ENCODE results near the gene PPP1R3E. TPM values are rescaled to one million over a fixed set of nuclear protein-coding genes. Genes with fewer than 3 reads are reported as not detected.

The PPP1R3E gene, protein sequence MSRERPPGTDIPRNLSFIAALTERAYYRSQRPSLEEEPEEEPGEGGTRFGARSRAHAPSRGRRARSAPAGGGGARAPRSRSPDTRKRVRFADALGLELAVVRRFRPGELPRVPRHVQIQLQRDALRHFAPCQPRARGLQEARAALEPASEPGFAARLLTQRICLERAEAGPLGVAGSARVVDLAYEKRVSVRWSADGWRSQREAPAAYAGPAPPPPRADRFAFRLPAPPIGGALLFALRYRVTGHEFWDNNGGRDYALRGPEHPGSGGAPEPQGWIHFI
- total RNA-seq (1 to 10 TPM; 4.5 to 9.3 (median 6.6) TPM), polyA plus RNA-seq (10 to 100 TPM in 1 of 2 donors, 1 to 10 TPM in 1; 2.3 to 20.6 TPM)
- long read RNA-seq, donor 1, partial matches to known transcripts: 1 of 4 reads
- long read RNA-seq, donor 1, other reads (novel, unspliced or antisense): 3 of 4 reads
- long read RNA-seq, donor 2, partial matches to known transcripts: 0 of 3 reads
- long read RNA-seq, donor 2, other reads (novel, unspliced or antisense): 3 of 3 reads
- long read RNA-seq, donor 3, partial matches to known transcripts: 0 of 2 reads
- long read RNA-seq, donor 3, other reads (novel, unspliced or antisense): 2 of 2 reads

DNA sequence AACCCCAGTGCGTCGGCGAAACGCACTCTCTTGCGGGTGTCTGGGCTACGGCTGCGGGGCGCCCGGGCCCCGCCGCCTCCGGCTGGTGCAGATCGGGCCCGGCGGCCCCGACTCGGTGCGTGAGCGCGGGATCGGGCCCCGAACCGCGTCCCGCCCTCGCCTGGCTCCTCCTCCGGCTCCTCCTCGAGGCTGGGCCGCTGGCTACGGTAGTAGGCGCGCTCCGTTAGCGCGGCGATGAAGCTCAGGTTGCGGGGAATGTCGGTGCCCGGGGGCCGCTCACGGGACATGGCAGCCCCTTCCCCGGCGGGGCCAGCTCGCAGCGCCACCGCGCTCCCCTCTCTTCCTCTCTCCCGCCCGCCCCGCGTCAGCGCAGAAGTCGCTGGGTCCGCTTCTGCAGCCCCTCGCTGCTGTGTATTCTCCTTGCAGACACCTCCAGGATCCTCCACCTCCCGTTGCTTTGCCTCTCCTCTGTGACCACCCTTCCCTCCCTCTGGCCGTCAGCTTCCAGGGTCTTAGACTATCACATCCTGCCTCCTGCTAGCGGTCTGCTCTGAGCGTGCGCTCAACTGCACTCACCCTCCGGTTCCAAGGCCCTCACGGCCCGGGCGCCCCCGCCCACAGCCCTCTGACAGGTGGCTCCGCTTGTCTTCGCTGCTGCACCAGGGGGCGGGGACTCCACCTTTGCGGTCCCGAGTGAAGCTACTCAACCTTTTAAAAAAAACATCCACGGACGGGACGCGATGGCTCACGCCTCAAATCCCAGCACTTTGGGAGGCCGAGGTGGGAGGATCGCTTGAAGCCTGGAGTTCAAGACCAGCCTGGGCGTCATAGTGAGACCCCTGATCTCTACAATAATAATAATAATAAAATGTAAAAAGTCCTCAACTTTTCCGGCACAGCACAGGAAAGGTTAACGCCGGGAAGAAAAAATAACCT, at the start of gene PPP1R3E:
PPP1R3E (minus strand) TSS at position 570 of the 936 bp plus-strand sequence; CDS start at position 287, 283 bp downstream.
- no peak for TF ChIP-seq CTCF (IDR thresholded peaks at IDR 0.05)
- Histone ChIP-seq H3K27me3 (no peaks in the 10 kb centered on the region), H3K36me3 (peaks cover 0 to 20% (median 0%) of the 10 kb centered on the region in 9 donors), H3K4me1 (peaks cover 11 to 59% (median 46%) of the 10 kb centered on the region in 9 donors), H3K4me3 (peak within 1 kb of the TSS; percentile 66 to 94 (median 81)), H3K9me3 (no peaks in the 10 kb centered on the region), H3K27ac (peak within 1 kb of the TSS; percentile 81 to 100 (median 98))
- DNase-seq: peak; percentile 62 to 70
- intact Hi-C loops (cut with DNase I): loop anchor here in 2 of 10 donors (10.0 kb wide), 2 partner anchors 178 to 842 kb away; partner anchors contain the start of genes EMC9 (in 1 of the 2), PSME2 (in 1 of the 2) and RNF31 (in 1 of the 2)
- 3% methylated on average over 78 to 81 of the region's 81 CpGs for WGBS, 2 donors
- peak; percentile 3 to 58 (median 32) for ATAC-seq

GRCh38 chr14:23351681-23352505, 49.2 kb upstream of the PPP1R3E start:
- Histone ChIP-seq H3K36me3 (peaks cover 0 to 4% (median 0%) of the 10 kb centered on the region in 9 donors), H3K4me1 (peaks cover 0 to 20% (median 9%) of the 10 kb centered on the region in 9 donors), H3K4me3 (peak overlapping the region; percentile 43 to 79 (median 63)), H3K27me3 (peaks cover 0 to 45% (median 0%) of the 10 kb centered on the region in 7 donors), H3K27ac (peak overlapping the region in 3 of 10 donors; percentile 20 to 70 (median 58)), H3K9me3 (no peaks in the 10 kb centered on the region)
- 12 to 15% methylated on average over 54 to 61 of the region's 61 CpGs for WGBS, 2 donors
- intact Hi-C loops (cut with DNase I): no loop called here
- DNase-seq (peak in 1 of 2 donors; percentile 17), ATAC-seq (peak; percentile 10 to 45 (median 23))
- TF ChIP-seq CTCF (IDR thresholded peaks at IDR 0.05): peak in 1 of 9 donors; percentile 4

DNA sequence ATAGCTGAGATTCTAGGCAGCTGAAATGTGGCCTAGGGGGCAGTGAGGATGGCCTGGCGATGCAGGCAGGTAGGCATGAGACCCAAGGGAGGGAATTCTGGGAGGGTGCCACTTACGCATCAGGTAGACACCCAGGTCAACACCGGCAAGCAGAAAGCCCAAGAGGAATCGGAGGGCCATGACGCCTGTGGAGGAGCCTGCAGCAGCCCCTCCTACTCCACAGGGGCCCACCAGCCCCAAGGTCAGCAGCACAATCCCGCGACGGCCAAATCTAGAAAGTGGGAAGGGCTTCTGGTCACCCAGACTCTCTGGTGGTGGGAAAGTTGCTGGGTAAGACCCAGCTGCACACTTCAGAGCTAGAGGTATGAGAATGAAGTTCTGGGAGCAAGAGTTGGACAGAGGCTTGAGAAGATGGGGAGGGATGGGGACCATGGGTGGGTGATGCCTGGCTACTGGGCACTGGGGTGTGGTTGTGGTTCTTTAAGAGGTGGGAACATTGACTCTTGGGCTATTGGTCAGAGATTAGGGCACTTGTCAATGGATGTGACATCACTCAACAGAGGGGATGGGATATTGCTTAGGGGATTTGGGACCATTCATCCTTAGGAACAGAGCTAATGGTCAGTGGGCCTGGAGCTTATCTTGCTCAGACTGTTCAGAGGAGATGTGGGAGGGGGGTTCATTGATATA, 46.6 kb upstream of the PPP1R3E start:
- TF ChIP-seq CTCF (IDR thresholded peaks at IDR 0.05): no peak
- peaks cover 0 to 39% (median 0%) of the 10 kb centered on the region in 7 donors for H3K27me3 ChIP-seq
- no peak for DNase-seq
- no peak overlapping the region for H3K4me3 ChIP-seq
- intact Hi-C loops (cut with DNase I): no loop called here
- WGBS, 2 donors: 87 to 96% methylated on average over 8 of the region's 8 CpGs
- no peak overlapping the region for H3K27ac ChIP-seq
- ATAC-seq: no peak
- no peaks in the 10 kb centered on the region for H3K9me3 ChIP-seq
- H3K36me3 ChIP-seq: no peaks in the 10 kb centered on the region
- peaks cover 0 to 20% (median 9%) of the 10 kb centered on the region in 9 donors for H3K4me1 ChIP-seq

Data from heart right ventricle (tissue), 16 donors.